GM19193 (cell line): ENCODE data around the gene CNGB1.

Experiments
- POLR2A ChIP-seq: IDR thresholded peaks from 4 replicates; pipeline ENCODE4 v1.6.1; 2011; ENCODE audit not compliant: insufficient read depth, insufficient read length; ENCODE audit errors: extremely low read depth

CNGB1 gene

DNA sequence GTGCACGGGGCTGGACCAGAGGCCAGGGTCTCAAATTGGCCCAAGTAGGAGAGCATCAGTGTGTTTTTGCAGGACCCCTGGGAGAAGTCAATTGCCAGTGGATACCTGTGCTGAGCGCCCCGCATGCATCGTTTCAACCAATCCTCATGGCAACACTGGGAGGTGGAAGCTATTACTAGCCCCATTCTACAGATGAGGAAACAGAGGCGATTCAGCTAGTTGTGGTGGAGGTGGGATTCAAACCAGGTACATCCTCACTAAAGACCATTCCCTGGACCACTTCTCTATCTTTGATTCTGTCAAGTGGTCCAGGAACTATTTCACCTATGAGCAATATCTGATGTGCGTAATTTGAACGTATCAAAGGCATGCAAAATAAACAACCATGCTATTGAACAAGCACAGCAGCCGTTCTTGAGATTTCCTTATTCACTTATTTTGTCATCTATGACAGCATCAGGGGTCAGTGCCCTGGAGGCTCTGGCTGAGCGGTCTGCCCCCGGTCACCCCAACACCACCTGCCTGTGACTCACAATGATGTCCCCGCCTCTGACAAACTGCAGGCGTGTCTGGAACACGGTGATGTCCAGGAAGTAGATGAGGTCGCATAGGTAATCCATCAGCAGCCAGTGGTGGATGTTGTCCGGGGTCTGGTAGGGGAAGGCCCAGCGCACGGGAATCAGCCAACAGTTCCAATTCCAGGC lies 54.0 kb downstream of the CNGB1 start:
- TF ChIP-seq POLR2A, result no peak

DNA sequence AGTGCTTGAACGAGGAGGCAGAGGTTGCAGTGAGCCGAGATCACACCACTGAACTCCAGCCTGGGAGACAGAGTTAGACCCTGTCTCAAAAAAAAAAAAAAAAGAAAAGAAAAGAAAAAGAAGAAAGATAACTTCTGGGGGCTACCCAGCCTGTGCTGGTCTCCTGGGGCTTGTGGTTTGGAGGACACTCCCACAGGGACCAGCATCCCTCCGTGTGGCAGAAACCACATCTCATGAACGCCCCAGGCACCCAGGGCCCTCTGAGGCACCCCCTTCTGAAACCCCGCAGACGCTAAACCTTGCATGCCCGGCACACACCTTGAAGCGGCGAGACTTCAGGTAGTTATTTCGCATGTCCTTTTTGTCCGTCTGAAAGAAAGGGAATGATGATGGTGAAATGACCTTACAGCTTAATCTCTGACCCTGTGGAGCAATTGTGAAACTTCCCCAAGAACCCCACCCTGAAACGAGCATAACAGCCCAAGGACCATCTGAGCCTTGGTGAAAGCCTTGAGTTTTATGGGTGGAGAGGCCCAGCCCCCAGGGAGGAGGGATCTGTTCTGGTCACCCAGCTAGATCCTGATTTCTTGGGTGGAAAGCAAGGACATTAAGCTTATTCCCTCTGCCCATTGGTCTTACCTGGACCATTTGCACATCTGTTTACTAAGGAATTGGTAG lies 55.0 kb downstream of the CNGB1 start:
- TF ChIP-seq POLR2A, result no peak

DNA sequence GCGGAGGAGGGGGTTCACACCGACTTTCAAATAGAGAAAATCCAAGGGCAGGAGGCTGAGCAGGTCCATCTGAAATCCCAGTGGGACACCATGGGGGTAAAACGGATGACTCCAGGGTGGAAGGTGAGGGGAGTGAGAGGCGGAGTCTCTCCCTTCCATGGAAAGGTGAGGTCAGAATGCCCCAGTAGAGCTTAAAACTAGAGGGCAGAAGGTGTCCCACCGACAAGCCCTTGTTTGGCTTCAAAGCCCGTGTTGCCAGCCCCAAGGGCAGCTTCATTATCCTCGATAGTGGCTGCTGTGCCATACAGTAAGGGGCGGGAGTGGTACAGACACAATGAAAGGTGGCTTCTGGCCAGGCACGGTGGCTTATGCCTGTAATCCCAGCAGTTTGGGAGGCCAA lies 55.7 kb downstream of the CNGB1 start:
- TF ChIP-seq POLR2A, result no peak

DNA sequence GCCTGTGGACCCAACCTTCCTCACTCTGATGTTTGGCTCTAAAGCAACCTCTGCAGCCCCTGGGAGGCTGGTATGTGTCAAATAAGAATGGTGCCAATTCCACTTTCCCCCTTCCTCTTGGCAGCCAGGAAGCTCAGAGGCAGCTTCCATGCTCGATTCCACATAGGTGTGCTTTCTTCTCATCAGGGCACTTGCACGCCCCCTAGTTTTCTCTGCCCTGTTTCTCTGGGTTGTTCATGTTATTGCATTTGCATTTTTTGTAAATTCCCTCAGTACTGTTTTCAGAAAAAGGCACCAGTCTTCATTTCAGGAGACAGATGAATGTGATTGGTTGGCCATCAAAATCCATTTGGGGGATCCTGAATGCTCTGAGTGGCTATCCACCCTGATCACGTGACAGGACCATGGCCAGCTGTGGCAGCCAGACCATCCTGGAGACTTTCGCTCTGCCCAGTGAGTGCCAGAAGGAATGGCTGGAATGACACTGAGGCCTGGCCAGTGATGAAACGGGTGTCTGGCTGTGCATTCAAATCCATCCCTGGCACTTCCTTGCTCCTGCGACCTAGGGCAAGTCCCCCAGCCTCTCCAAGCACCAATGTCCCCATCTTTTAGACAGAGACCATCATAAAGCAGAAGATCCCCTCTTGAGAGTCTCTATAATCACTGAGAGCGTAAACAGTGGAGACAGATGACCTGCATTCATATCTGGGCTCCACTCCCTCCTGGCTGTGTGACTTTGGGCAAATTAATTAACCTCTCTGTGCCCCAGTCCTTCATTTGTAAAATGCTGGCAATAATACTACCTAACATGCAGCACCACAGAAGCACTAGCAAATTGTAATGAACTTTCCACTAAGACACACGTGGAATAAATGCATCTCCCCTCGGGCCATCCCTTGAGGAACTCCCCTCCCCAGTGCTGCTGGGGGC lies 56.4 kb downstream of the CNGB1 start:
- no peak for TF ChIP-seq POLR2A

DNA sequence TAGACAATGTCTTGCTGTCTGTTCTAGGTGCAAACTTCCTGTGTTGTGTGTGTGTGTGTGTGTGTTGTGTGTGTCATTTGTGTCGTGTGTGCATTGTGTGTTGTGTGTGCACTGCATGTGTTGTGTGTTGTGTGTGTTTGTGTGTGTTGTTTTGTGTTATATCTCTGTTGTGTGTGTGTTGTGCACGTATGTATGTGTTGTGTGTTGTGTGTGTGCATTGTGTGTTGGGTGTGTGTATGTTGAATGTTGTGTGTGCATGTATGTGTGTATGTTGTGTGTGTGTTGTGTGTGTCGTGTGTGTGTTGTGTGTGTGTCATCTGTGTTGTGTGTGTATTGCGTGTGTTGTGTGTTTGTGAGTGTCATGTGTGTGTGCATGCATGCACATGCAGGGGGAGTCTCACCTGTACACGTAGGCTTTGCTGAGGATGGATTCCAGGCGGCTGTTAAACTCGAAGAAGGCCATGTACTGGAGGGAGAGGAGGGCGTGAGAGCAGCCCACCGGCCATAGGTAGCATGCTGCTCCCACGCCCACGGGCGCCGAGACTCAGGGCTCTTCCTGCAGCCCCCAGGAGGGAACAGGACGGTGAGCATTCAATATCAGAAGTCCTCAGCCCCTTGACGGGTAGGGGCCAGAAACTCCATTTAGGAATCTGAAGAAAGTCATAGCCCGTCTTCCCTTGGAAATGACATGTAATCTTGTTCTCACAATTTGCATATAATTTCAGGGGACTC lies 58.2 kb downstream of the CNGB1 start:
- no peak for TF ChIP-seq POLR2A

DNA sequence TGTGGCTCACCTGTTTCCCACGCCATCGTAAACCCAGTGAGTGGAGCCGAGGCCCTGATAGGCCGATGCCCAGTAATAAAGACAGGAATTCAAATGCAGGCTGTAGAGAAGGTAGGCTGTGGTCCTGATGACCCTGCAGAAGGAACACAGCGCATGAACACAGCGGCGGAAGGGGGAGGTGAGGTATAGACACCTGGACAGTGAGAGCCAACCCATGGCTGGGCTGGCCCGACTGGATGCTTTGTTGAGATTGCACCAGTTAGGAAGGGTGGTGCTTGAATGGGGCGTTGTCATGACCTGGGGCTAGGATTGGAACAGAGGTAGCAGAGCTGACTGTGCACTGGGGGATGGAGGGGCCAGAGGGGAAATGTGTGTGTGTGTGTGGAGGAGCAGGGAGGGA lies 59.2 kb downstream of the CNGB1 start:
- TF ChIP-seq POLR2A, result no peak

DNA sequence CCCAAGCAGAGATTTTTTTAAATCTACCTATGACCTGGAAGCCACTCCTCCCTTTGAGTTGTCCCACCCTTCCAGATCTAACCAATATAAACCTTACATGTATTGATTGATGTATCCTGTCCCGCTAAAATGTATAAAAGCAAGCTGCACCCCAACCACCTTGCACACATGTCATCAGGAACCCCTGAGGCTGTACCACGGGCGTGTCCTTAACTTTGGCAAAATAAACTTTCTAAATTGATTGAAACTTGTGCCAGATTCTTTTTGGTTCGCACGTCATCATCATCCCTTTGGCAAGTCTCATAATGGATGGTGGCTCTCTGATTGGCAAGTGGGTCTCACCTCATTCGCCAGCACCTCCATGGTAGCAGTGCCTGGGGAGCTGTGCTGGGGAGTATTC lies 60.2 kb downstream of the CNGB1 start:
- no peak for TF ChIP-seq POLR2A

DNA sequence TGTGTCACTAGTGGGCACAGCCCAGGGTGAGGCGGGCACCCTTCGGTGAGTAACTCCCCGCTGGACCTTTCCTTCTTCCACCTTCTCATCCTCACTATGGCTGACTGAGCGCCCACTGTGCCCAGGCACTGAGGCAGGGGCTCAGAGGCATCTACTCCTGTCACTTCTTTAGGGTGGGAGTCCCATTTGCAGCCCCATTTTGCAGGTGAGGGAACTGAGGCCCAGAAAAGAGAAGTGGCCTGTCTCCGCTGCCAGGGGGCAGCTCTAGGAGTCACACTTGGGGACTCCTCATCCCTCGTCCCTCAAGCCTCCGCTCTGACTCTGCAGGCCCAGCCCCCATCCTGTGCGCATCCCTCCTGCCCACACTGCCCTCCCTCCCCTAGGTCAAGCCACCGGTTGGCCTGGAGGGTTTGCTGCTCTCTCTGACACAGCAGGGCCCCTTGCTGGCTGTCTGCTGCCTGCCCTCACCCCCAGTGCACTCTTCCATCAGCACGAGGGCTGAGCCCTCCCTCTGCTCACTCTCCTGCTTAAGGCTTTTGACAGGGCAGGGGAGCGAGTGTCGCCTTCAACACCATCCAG lies 62.4 kb downstream of the CNGB1 start:
- TF ChIP-seq POLR2A, result no peak

DNA sequence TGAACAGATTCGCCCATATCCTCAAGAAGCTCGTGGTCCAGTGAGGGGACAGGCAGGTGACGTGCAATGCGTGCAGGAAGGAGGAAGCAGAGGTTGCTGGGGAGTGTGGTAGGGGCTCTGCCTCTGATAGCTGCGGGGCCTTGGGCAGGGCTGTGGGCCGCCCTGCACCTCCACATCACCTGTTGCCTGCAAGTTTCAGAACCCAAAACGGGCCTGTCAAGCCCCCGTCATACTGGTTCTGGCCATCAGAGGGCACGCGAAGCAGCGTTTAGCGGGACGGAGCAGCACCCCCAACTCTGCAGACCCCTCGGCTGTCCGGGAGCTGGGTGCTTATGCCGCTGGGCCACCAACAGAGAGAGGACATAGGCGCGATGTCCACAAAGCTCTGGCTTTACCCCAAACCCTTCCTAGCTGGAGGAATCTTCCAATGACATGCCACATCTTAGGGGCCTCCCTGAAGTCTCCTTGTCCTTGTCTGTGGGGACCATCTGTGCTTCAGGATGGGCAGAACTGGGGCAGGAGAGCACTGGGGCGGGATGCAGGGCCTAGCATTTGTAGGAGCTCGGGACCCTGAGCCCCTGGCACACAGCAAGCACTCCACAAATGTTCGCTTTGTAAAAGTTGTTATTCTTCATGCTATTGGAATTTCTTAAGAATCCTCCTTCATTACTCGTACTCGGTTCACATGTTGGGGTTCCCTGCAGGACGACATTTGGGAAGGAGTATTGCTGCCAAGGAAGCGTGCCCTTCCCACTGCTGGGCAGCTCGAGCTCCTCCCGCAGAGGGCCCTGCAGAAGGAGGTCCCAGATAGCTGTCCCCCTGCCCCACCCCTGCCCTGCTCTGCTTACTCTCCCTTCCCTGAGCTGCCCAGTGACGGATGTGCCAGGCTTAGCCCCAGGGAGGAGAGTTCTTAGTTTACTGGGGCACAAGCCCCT lies 64.3 kb downstream of the CNGB1 start:
- no peak for TF ChIP-seq POLR2A

DNA sequence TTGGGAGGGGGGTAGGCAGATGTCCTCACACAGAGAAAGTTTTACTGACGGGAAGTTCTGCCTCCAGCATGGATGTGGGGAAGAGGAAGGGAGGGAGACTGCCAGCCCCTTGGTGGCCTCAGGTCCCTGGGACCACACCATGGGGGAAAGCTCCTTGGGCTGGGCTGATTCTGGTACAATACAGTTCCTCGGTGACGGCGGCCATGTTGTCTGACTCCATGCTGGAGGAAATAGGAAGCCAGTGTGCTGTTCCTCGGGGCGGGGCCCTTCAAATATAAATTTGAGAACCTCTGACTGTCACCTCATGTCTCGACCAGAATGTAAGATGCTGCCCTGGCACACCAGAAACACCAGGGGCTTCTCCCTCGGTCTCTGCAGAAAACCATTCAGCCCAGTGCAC lies 66.8 kb downstream of the CNGB1 start:
- TF ChIP-seq POLR2A, result no peak

DNA sequence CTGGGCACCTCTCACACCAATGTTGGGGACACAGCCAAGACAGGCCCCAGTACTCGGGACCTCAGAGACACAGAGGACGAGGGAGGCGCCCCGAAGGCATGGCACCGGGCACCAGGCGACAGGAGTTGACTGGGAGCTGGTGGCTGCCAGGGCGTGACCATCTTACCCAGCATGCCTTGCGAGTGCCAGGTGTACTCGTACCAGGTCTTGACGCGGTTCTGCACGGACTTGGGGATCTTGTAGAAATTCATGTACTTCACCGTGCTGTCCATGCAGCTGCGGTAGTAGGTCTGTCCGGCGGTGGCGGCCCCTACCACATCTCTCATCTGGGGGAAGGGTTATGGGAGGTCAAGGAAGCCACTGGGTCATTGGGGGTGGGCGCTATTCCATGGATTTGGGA lies 67.3 kb downstream of the CNGB1 start:
- TF ChIP-seq POLR2A, result no peak

DNA sequence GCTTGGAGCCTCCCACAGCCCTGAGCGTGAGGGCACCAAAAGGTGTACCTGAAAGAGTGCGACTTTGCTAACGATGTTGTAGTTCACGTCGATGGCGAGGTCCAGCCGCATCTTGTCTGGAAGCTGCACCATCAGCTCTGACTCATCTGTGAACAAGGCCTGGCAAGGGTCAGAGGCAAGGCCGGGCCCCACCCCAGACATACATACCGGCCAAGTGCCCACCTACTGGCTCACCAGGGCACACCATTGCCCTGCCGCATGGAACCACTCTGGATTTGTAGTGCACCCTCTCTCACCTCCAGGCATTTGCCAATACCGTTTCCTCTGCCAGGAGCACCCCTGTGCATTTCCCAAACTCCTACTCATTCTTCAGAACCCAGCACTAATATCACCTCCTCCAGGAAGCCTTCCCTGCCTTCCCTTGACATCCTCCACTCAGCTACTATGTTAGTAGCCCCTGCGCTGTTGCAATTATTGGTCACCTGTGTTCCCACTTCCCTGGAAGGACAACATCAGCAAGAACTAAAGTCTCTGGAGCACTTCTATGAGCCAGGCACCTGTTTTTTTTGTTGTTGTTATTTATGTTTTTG lies 69.4 kb downstream of the CNGB1 start:
- no peak for TF ChIP-seq POLR2A

DNA sequence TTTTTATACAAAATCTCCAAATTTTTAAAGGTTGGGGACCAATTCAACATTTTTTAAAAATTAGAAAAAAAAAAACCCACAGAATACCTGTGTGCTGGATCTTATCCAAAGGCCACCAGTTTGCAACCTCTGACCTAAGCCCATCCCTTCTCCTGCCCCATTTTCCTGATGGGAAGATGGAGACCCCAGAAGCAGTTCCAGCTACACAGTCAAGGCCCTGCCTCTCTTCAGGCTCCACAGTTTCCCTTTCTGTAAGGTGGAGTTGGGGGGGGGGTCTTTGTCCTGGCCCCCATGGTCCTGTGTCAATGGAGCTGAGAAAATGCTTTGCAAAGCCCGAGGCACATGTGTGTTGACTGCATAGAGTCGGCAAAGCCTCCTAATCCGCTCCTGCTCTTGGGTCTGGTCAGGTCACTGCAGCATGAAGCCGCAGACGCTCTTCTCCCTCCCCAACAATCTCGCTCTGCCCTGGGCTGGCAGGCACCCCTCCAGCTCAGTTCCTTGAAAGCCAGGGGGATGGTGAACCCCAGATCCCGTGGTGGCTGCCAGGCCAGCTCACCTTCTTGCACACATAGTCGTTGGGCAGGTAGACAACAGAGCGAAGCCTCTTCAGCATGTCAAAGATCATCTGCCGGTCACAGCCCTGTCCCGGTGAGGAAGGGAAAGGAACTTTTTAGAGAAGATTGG lies 70.0 kb downstream of the CNGB1 start:
- TF ChIP-seq POLR2A, result no peak
